NCI-H446 (cell line): ENCODE measurements around the gene BBX.
A peak's percentile ranks its signal among the peaks of the same experiment; 100 is the strongest.

Source experiments
- DNase-seq, 2 experiments: peaks; one replicate each; lab custom pipeline; 2025; lab: John Stamatoyannopoulos, UW

The BBX gene

DNA sequence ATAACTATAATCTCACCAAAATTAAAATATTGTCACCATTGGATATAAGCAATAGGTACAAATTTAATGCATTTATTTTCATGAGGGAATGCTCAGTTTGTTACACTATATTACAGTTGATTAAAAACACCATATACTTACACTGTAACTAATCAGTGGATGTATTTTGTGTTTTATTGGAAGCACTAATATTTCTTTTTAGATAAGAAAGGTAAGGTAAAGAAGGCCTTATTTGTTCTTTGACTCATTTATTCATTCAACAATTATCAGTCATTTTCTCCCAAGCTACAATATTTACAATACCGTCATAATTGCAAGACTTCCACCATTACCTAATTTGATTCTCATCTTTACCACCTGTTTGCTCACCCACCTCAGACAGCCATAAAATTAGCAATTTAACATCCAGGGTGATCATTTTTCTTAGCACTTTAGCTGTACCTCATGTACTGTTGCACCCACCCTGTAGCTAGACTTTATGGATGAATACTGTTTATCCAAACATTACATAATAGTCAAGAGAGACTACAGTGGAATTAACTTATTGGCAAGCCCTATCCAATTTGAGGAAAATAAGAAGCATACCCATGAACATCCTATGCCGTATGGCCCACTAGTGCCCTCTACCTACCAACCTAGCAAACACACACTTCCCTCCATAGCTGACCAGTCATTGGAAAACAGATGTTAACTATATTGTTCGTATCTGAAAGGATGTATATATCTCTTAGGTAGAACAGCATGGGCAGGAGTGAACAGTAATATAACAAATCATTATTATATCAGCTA lies 229.6 kb downstream of the BBX start:
- DNase-seq = peak in 1 of 2 experiments; percentile 9

DNA sequence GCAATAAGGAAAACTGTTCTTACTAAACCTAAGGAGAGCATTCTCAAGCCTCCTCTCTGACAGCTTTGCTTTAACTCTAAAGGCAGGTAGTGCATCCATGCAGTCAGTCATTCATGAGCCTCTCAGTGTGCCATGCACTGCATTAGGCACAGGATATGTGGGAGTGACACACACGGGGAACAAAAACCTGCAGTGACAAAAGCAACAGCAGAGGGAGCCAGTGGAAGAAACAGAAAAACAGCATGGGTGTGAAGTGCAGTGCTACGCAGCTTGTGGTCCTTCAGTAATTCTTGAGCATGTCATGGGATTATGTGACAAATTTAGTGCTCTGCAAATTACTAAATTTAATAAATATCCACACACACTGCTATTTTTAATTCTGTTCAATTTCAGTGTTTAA lies 230.7 kb downstream of the BBX start:
- peak in 1 of 2 experiments; percentile 26 for DNase-seq

DNA sequence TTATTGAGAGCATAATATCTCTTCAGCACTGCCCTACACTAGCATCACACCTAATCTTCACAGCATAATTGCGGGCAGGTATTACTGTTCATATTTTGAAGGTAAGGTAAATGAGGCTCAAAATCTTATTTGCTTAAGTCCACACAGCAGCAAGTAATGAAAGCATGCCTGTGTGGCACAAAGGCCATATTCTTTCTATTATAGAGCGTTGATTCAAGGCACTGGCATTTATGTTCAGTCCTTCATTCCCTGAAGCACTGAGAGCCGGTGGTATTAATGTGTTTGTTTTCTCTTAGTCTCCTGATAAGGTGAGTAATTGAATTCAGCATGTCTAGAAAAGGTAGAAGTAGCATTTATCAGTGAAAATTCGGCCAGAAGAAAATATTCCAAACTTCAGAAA lies 231.2 kb downstream of the BBX start:
- no peak for DNase-seq

DNA sequence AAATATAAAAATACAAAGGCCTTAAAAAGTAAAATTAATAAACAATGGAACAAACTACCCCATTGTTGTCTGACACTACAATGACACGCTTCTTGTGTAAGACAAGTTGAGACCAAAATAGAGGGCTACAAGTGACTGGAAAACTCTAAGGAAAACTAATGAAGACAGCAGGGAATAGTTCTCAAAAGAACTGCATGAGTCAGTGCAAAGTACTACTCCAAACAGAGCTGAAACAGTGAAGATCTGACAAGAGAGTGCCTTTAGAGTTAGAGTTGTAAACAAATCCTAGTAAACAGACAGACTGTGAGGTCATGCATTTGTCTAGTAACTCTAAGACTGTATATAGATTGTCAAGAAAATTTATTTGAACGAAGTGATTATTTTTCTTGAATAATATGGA lies 233.9 kb downstream of the BBX start:
- DNase-seq = no peak

DNA sequence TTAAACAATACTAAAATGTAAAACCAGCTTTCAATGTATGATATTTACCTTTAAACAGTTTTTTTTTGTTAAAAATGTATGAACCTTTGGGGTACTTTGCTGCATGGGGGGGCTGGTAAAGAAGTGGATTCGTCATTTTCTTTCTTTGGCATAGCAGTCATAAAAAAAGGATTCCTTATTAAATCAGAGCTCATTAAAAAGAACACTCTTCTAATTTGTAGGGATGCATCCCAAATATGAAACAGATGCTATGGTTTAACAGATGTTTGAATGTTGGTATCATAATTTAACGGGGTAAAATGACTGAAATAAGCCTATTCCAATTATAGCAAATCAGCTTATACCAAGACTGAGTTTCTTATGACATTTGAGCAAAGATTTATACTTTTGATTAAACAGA lies 234.4 kb downstream of the BBX start:
- DNase-seq = no peak

DNA sequence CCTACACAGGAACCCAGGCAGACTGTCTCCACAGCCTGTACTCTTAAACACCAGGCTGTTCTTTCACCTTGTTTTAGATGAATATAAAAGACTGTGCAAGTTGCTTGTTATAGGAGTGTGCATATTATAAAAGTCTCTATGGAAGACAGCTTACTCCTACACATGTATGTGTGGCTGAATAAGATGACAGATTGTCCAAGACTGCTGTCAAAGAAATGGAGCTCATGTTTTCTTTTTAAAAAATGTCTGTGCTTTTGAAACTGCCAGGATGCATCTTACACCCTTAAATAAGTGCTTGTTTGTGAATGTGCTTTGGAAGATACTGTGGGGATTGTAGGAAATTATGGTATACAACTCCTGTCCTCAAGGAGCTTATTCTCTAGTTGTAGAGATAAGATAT lies 237.4 kb downstream of the BBX start:
- no peak for DNase-seq

DNA sequence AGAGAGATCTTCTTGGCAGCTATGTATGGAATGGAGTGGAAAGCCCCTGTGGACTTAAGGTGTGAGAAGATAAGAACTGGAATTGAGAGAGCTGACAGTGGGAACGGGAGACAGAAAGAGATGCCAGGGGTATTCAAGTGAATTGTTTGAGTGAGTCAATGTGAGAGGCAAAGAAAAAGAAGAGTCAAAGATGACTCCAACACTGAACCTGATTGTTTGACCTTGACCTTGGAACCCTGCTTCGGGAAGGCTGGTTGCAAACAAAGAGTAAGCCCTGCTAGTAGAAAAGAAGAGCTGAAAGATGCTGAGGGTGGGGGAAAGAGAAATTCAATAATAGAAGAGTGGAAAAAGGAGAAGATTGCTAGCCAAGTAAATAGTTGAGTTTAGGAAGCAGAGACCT lies 238.6 kb downstream of the BBX start:
- DNase-seq = no peak

DNA sequence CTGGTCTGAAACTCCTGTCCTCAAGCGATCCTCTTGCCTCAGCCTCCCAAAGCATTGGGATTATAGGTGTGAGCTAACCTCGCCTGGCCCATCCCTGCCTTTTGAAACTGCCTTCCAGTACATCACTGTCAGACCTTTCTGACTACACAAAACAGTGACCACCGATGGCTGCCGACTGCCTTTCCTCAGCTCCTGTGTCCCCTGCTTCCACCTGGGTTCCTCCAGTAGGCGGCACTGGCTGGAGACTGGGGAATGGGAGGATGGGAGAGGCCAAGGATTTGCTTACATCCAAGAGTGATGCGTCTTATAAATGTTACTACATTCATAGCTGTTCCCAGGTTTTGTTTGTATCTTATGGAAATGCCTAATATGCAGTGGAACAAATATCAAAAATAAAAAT lies 242.8 kb downstream of the BBX start:
- no peak for DNase-seq

DNA sequence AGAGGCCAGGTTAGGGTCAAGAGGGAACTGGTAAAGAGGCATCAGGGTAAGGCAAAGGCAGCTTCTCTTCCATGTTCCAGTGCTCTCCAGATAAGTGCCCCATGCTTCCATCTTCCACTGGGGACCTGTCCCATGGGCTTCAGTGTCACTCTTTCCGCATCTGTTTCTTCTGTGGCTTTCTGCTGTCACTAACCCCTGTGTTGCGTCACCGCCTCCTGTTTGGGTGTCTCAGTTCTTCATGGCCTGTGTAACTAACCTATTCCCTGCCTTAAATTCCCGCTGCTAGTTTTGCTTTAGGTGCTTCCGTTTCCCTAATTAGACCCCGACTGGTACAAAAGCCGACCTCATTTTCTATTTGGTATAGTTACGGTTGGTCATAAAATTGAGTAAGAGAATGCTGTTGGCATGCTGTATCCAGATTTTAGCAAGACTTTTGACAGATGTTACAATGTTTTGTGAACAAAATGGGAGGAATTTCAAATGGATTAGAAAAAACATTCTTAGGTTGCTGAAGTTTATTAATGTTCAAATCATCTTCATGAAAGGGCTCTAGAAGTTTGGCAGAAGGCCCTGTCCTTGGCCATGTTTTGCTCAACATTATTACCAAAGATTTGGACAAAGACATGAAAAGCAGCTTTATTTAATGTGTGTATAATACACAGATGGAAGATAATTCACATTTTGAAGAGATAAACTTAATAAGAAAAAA lies 245.3 kb downstream of the BBX start:
- no peak for DNase-seq

DNA sequence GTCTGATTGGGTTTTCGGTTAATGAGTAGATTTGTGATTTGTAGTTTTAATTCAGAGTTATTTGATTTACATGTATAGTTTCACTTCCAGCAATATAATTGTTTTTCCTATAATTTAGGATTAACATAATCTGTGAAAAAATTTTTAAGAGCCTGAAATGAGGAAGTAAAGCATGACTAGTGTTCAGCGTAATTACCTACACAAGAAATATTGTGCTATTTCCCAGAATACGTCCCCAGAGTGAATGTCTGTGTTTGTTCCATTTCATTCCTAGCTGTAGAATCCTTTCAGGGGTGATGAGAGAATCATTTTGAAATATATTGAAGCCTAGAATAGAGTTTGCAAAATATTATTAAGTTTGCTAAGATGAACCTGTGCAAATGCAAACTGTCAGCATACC lies 247.1 kb downstream of the BBX start:
- DNase-seq = no peak

DNA sequence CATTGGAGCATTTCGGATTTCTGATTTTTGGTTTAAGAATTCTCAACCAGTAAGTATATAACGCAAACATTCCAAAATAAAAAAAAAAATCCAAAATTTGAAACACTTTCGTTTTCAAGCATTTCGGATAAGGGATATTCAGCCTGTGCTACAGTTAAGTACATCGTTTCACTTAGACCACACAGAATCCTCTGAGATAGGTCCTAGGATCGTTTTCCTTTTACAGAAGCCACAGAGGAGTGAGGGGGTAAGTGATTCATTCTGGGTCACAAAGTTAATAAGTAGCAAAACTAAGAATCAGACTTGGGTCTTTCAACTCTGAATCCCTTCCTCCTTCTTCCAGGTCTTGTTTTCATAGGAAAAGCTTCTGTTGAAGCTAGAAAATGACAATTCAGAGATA lies 249.3 kb downstream of the BBX start:
- no peak for DNase-seq

DNA sequence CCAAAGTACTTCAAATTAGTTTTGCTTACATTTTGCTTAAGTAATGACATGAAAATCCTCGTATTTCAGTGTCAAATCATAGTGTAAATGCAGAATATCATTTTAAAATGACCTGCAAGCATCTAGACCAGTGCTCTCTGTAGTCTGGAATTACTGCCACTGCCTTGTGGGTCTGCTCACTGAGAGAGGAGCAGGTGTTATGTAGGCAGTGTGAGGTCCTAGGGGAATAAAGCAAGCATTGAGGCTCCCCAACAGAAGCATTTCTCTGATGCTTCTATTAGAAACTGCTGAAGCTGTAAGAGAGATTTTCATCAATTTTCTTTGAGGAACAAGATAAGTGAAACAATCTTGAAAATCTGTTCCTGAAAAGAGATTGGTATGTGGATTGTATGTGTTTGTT lies 253.2 kb downstream of the BBX start:
- DNase-seq = no peak

DNA sequence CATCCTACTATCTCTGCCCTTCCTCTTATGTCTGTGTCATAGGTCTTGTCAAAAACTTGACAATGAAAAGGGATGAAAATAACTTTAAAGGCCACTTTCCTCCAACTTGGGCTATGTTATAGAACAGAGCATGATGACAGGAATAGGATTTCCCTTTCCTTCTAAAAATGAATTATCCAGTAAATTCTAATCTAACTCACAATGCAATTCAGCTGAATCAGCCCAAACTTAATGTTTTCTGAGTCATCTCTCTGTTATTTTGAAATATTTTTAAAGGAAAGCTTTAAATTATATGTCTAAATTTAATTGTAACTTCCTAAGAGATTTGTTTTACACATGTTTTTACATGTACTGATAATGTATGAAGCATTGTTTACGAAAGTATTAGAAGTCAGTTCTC lies 258.5 kb downstream of the BBX start:
- DNase-seq = no peak

DNA sequence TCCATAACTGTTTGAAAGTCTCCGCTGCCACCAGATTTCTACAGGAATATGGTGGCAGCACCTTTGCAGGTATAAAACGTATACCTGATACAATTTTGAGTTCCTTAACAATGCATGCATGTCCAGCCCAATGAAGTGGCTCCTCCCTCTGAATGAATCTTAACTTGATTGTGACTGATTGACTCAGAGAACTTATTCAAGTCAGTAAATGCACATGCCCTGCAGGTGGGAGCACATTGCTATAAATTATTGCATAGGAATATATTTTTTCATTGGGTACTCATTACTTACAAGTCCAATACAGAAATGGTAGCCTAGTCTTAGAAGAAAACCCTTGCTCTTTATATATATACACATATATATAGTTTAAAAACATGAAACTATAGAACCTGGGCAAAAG lies 259.3 kb downstream of the BBX start:
- no peak for DNase-seq

DNA sequence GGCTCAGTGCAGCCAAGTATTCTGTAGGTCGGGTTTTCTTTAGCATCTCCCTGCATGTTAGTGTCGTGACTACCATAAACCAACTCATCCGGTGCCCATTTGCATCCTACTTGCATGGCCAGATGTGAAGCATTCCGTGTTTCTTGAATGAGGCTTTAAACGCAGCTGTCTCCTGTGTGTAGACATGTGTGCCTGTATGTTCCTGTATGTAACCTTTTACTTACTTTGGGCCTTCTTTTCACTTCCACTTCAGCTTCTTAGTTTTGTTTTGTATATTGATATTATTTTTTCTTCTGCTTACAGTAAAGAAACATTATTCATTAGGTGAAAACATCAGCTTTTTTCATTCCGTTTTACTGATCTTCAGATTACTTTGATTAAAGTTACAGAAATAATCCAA lies 267.9 kb downstream of the BBX start:
- no peak for DNase-seq

DNA sequence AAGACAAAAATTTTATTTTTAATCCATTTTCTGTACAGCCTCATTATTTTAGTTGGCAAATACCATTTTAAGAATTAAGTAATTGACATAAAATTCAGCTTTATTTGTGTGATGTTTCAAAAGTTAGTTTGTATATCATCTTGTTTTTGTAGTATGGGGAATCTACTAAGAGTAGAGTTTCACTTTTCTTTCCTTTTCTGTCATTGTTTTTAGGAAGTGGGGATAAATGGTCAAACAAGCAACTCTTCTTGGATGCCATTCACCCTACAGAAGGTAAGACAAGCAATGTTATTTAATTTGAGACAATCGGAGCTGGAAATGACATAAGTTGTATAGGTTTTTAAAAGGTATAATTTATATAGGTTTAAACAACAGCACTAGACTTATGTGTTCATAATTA lies 268.3 kb downstream of the BBX start:
- DNase-seq = no peak

DNA sequence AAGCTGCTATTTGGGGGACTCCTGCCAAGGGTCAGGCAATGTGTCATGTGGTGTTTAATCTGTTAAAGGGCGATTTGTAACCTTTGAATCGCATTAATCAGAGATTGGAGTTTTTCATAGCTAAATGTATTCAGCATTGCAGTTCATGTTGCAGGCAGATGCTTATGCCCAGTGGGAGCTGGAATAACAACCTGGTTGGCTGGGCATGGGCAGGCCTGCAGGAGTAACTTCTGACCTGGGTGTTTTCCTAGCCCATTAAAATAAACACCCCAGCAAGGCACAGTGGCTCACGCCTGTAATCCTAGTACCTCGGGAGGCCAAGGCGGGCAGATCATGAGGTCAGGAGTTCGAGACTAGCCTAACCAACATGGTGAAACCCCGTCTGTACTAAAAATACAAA lies 268.7 kb downstream of the BBX start:
- DNase-seq = no peak

DNA sequence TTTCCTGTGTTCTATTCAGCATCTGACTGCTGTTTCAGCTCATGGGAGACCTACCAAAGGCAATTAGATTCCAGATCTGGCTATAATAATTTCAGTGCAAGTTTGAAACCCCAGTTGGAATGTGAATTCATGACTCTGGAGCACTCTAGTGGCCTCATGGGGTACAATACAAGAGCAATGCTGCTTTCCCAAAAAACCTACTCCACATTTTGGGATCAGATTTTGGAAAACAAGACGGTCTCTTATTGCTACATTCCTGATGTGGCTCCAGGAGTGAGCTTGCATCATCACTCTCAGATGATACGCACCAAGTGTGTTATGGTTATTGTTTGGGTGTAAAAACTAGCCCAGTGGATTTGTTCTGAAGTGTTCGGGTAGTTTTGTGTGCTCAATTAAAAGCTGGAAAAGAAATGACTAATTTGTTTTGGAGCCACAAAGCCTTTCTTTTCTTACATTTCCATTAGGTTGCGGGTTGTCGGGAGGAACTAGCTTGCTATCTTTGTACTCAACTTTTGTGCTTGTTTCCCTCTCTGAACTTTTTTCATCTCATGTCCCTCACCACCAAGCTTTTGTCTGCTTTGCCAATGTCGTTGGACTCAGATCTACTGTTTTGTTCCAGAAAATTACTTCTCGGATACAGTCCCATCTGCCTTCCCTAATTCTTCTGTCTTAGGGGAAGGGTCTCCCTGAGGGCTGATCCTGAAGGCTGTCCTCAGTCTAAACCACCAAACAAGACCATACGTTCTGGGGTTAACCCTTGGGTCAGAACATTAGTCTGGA lies 272.1 kb downstream of the BBX start:
- DNase-seq = peak in 1 of 2 experiments; percentile 35

DNA sequence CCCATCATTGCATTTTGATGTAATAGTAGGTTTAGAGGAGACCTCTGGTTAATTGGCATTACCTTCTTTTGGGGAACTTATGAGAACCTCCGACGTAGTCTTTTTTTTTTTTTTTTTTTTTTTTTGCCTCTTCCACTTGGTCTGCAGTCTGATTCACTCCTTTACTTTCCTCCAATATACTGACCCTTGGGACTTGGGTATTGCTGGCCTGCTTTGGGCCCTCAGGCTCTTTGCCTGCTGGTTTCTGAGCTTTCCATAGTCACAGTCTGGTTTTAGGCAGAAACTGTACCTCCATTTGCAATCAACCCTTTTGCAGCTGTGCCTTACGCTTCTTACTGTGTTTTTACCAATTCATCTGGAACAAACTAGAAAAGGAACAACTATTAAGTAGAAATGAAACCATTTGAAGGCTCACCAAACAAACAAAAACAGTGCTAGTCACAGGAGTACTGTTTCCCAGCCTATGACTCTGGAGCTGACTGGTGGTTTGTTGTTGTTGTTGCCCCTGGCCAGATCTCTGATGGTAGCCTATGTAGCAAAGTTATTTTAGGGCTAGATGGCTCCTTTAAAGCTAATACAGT lies 272.8 kb downstream of the BBX start:
- DNase-seq = no peak

DNA sequence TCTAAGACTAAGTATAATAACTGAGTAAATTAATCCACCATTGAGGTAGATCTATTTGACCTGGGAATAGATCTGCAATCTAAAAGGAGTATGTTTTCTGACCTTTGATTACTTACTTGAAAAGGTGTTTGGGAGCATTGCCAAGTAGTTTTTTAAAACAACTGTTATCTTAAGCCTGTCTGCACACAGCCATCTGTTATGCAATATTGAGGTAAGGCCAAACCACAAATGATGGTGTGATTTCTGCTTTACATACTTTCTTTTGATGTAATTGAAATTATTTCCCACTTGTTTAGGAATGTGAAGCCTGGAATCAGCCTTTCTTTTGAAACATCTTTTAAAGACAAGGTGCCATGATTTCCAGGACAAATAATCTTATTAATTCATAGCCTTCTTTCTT lies 274.0 kb downstream of the BBX start:
- peak in 1 of 2 experiments; percentile 17 for DNase-seq

DNA sequence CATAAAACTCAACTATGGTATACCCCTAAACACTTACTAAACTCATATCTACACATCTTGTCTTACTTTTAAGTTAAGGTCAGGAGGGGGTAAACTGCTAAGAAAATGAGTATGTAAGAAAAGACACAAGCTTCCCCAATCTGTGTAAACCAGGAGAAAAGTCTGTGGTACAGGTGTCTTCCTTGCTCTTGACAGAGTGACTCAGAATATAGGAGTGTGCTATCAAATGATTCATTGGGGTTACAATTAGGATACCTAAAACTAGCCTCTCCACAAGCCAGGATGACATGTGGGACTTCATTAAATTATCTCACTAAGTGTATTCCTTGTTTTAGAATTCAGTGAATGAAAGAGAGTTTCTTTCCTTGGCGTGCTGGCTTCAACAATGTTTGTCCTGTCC lies 274.8 kb downstream of the BBX start:
- DNase-seq = no peak

DNA sequence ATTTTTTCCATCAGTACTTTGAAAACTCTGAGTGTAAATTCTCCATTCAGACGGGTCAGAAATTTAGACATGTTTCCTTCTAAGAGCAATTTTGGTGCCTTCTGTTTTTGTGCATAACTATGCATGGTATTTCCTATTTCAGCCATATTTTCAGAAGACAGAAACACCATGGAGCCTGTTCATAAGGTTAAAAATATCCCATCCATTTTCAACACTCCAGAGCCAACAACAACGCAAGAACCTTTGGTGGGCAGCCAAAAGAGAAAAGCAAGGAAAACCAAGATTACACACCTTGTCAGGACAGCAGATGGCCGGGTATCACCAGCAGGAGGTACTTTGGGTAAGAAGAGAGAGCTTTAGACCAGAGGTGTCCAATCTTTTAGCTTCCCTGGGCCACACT lies 275.6 kb downstream of the BBX start:
- no peak for DNase-seq

DNA sequence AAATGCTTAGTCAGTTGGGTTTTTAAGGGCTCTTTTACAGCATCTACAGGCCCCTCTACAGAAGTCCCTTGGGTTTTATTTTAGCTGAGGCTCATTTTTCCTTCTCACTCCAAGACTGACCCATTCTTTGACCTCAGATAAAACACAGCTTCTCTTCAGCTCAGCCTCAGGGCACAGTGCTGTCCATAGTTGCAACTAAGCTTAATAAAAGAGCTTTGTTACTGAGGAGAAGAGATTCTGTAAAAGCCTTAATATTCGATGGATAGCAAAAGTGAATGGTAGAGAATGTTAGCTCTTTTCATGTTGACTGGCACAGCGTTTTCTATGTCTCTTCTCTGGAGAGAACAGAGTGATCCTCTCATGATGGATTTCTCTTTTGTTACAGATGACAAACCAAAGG lies 277.9 kb downstream of the BBX start:
- DNase-seq = no peak
